Adrenal gland (tissue), 5 donors: Measurements from ENCODE around the gene DNAH9.

Source experiments
- CTCF ChIP-seq, 6 experiments: fragments of 450-650 bp in 4 of 6; fragments of 200-600 bp in 2 of 6; sonication (generic) in 1 of 6; IDR thresholded peaks; 1 replicate in 5 of 6; 2 replicates in 1 of 6; pipeline versions ENCODE4 v1.5.1 to v1.8.0; 2016 to 2021; ENCODE audit warnings: antibody characterized with exemption in 6 of 6, mild to moderate bottlenecking in 2 of 6, moderate library complexity in 1 of 6
- POLR2A ChIP-seq, 2 donors: fragments of 450-650 bp; IDR thresholded peaks; one replicate each; pipeline ENCODE4 v1.6.1; 2017; ENCODE audit warnings: antibody characterized with exemption in 2 of 2, mild to moderate bottlenecking in 2 of 2, moderate library complexity in 1 of 2
- donor health status: DM: no; HTN: no; CAD: no.

- TF ChIP-seq POLR2A (IDR thresholded peaks at IDR 0.05) = no peak
- TF ChIP-seq CTCF (IDR thresholded peaks at IDR 0.05) = no peak
Measured at GRCh38 chr17:11953924-11954323, 355.7 kb downstream of the DNAH9 start.
